K562 (cell line): ENCODE measurements around the gene DRGX.

ENCODE experiments used
- CEBPB ChIP-seq: fragments of 450-650 bp; IDR thresholded peaks from 2 replicates; pipeline ENCODE4 v1.6.1; 2016; ENCODE audit warnings: missing genetic modification characterization, missing compliant biosample characterization
- CHD4 ChIP-seq: fragments of 200-600 bp; sonication (generic); IDR thresholded peaks from 3 replicates; pipeline ENCODE4 v1.6.1; 2012; ENCODE audit warnings: low read depth, mild to moderate bottlenecking, mixed read lengths, low read length, inconsistent platforms; ENCODE audit not compliant: insufficient read depth, insufficient replicate concordance, poor library complexity, severe bottlenecking
- CTCF ChIP-seq, 3 experiments: IDR thresholded peaks in 2 of 3; conservative IDR thresholded peaks in 1 of 3; 2 replicates each; pipeline ENCODE4 v1.5.1; 2011 to 2012; ENCODE audit warnings: low read length in 3 of 3, mild to moderate bottlenecking in 3 of 3, control low read depth in 2 of 3, improper control_type of control experiment in 1 of 3, inconsistent platforms in 1 of 3, low read depth in 1 of 3, mixed read lengths in 1 of 3, moderate library complexity in 1 of 3; ENCODE audit not compliant: insufficient read depth in 2 of 3
- HMGXB4 ChIP-seq: sonication (generic); formaldehyde crosslinking; IDR thresholded peaks from 2 replicates; pipeline ENCODE4 v1.8.1; 2023; ENCODE audit warnings: mild to moderate bottlenecking, missing genetic modification reagents
- MYNN ChIP-seq, 2 experiments: sonication (generic); formaldehyde crosslinking in 1 of 2; IDR thresholded peaks; 2 replicates each; pipeline versions ENCODE4 v1.5.0 to v1.6.1; 2016 to 2020; ENCODE audit warnings: antibody characterized with exemption in 1 of 2, missing genetic modification reagents in 1 of 2
- NR2C2 ChIP-seq, 2 experiments: fragments of 200-800 bp in 1 of 2; sonication (Bioruptor generic) in 1 of 2; sonication (generic) in 1 of 2; formaldehyde crosslinking in 1 of 2; IDR thresholded peaks; 2 replicates each; pipeline versions ENCODE4 v1.6.1 to v1.8.0; 2016 to 2022; ENCODE audit warnings: mild to moderate bottlenecking in 1 of 2, missing compliant biosample characterization in 1 of 2, missing genetic modification characterization in 1 of 2, missing genetic modification reagents in 1 of 2
- POLR2A ChIP-seq: fragments of 450-650 bp; conservative IDR thresholded peaks from 2 replicates; pipeline ENCODE4 v1.6.1; 2016
- POLR2AphosphoS5 ChIP-seq: IDR thresholded peaks from 2 replicates; pipeline ENCODE4 v1.6.1; 2011; ENCODE audit warnings: mild to moderate bottlenecking, low read depth, low read length, moderate library complexity; ENCODE audit not compliant: control insufficient read depth, insufficient read depth
- RCOR1 ChIP-seq, 2 experiments: IDR thresholded peaks; 2 replicates each; pipeline ENCODE4 v1.6.1; 2012; ENCODE audit warnings: low read depth in 2 of 2, low read length in 2 of 2, borderline replicate concordance in 1 of 2, improper control_type of control experiment in 1 of 2
- ZNF592 ChIP-seq: fragments of 450-650 bp; IDR thresholded peaks from 2 replicates; pipeline ENCODE4 v1.6.1; 2017; ENCODE audit warnings: antibody characterized with exemption, mild to moderate bottlenecking

GRCh38 chr10:49393301-49393700, 2.6 kb downstream of the DRGX start:
- TF ChIP-seq NR2C2 (CRISPR knock-in tag; IDR thresholded peaks at IDR 0.05) (no peak), NR2C2 (tag; IDR thresholded peaks at IDR 0.05) (no peak), MYNN (IDR thresholded peaks at IDR 0.05) (no peak), MYNN (CRISPR knock-in tag; IDR thresholded peaks at IDR 0.05) (no peak), ZNF592 (no peak), POLR2A (no peak), CEBPB (tag) (no peak), CHD4 (no peak), HMGXB4 (CRISPR knock-in tag) (no peak), POLR2AphosphoS5 (no peak), CTCF (IDR thresholded peaks at IDR 0.05 in 2 of 3, conservative IDR thresholded peaks at IDR 0.05 in 1 of 3; ENCODE audit: insufficient read depth in 2 of 3, low read depth in 1 of 3, low read length in 3 of 3) (no peak), RCOR1 (IDR thresholded peaks at IDR 0.05; ENCODE audit: borderline replicate concordance in 1 of 2, low read depth in 2 of 2, low read length in 2 of 2) (no peak)
